ENCODE results near the gene CYB5R2.

Gene CYB5R2

GRCh38 chr11:7692426-7692825 lies 19.1 kb upstream of the CYB5R2 start:
- TF ChIP-seq, protein P1, sequence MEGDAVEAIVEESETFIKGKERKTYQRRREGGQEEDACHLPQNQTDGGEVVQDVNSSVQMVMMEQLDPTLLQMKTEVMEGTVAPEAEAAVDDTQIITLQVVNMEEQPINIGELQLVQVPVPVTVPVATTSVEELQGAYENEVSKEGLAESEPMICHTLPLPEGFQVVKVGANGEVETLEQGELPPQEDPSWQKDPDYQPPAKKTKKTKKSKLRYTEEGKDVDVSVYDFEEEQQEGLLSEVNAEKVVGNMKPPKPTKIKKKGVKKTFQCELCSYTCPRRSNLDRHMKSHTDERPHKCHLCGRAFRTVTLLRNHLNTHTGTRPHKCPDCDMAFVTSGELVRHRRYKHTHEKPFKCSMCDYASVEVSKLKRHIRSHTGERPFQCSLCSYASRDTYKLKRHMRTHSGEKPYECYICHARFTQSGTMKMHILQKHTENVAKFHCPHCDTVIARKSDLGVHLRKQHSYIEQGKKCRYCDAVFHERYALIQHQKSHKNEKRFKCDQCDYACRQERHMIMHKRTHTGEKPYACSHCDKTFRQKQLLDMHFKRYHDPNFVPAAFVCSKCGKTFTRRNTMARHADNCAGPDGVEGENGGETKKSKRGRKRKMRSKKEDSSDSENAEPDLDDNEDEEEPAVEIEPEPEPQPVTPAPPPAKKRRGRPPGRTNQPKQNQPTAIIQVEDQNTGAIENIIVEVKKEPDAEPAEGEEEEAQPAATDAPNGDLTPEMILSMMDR (IDR thresholded peaks at IDR 0.05; ENCODE audit: low read length, missing control alignments) = no peak
- no peak overlapping the region for H3K4me3 ChIP-seq (replicated peaks; ENCODE audit: low read depth, low read length)
- DNase-seq (ENCODE audit: low read depth) = no peak

GRCh38 chr11:7691759-7692350 lies 18.6 kb upstream of the CYB5R2 start:
- H3K4me3 ChIP-seq (replicated peaks; ENCODE audit: low read depth, low read length) = no peak overlapping the region
- DNase-seq (ENCODE audit: low read depth) = peak; percentile 29
- TF ChIP-seq, protein P1 (IDR thresholded peaks at IDR 0.05; ENCODE audit: low read length, missing control alignments) = no peak

DNA sequence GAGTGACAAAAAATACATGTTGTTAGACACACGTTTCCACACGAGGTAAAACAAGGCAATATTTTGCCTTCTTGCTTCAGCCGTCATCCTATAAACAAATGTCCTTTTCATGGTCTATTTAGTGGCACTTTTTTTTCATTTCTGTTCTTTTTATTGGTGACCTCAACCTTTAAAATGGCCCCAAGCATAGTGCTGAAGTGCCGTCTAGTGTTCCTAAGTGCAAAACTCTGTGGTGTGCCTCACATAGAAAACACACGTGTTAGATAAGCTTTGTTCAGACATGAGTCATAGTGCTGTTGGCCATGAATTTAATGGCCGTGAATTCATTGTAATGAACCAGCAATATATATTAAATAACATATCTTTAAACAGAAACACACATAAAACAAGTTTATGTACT lies 17.3 kb upstream of the CYB5R2 start:
- no peak for DNase-seq (ENCODE audit: low read depth)
- no peak overlapping the region for H3K4me3 ChIP-seq (replicated peaks; ENCODE audit: low read depth, low read length)
- TF ChIP-seq, protein P1 (IDR thresholded peaks at IDR 0.05; ENCODE audit: low read length, missing control alignments) = no peak

GRCh38 chr11:7689239-7689638 lies 15.9 kb upstream of the CYB5R2 start:
- no peak for DNase-seq (ENCODE audit: low read depth)
- TF ChIP-seq, protein P1 (IDR thresholded peaks at IDR 0.05; ENCODE audit: low read length, missing control alignments) = no peak
- H3K4me3 ChIP-seq (replicated peaks; ENCODE audit: low read depth, low read length) = no peak overlapping the region

DNA sequence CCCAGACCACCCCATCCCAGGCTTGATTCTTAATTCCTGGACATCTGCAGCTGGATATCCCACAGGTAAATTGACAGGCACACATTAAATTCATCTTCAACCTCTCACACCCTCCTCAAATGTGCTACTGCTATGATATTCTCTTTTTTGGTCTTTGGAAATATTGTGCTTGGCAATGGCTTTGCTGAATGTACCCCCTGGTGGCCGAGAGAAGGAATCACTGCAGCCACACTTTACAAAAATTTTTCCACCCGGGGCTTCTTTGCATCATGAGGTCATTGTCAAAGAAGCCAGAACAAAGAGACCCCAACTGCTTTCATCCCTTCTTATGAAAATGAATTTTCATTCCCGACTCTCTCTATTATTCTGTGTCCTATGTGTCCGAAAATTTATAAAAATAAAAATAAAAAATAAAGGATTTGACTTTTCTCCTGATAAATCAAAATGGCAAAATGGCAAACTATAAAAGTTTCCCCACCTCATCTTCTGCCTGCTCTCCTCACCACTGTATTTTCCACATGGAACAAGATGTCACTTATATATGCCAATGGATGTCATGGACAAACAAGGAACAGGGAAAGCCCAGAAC lies 15.0 kb upstream of the CYB5R2 start:
- DNase-seq (ENCODE audit: low read depth) = peak; percentile 58
- TF ChIP-seq, protein P1 (IDR thresholded peaks at IDR 0.05; ENCODE audit: low read length, missing control alignments) = peak; percentile 92
- H3K4me3 ChIP-seq (replicated peaks; ENCODE audit: low read depth, low read length) = no peak overlapping the region

GRCh38 chr11:7687386-7687785 lies 14.1 kb upstream of the CYB5R2 start:
- no peak overlapping the region for H3K4me3 ChIP-seq (replicated peaks; ENCODE audit: low read depth, low read length)
- no peak for DNase-seq (ENCODE audit: low read depth)
- TF ChIP-seq, protein P1 (IDR thresholded peaks at IDR 0.05; ENCODE audit: low read length, missing control alignments) = no peak

DNA sequence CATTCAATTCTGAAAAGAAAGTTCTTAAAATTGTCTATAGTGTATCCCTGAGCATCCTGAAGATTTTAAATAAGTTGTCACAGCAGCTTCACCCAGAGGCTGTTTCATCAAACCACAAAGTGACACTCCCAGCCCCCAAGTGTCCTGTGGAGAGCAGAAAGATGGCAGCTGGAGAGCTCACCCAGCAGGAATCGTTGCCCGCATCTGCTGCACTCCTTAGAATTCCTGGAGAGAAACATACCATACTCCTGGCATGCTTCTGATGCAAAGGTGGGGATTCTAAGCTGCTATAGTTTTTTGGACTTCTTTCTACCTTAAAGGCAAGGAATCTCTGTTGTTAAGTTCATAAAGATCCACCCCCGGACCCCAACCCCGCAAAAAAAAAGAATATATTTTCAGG lies 13.5 kb upstream of the CYB5R2 start:
- no peak overlapping the region for H3K4me3 ChIP-seq (replicated peaks; ENCODE audit: low read depth, low read length)
- no peak for DNase-seq (ENCODE audit: low read depth)
- TF ChIP-seq, protein P1 (IDR thresholded peaks at IDR 0.05; ENCODE audit: low read length, missing control alignments) = no peak
